Thoracic aorta (tissue), 2 donors: Measurements from ENCODE around the gene KIF26B. TPM values are rescaled to one million over a fixed set of nuclear protein-coding genes. Genes with fewer than 3 reads are reported as not detected.
"Not testable (repeated sequence)": the region's sequence is repeated elsewhere in the genome, so short reads cannot be mapped to it uniquely, and the experiment has no call there.

ENCODE experiments used
- ATAC-seq: fragments of 150-250 bp; one replicate; pipeline ENCODE4 v1.8.0; 2017; ENCODE audit warnings: low read depth; ENCODE audit not compliant: insufficient number of reproducible peaks, low FRiP score
- DNase-seq: peaks from one replicate; pipeline ENCODE4 v3.0.0-alpha.2; 2020; ENCODE audit warnings: low spot score
- H3K27ac ChIP-seq, 2 donors: fragments of 200-600 bp; sonication (generic); 1 replicate in 1 of 2; 2 replicates in 1 of 2; pipeline ENCODE4 v1.5.1; 2016; ENCODE audit warnings: mild to moderate bottlenecking in 2 of 2, moderate library complexity in 2 of 2
- H3K27me3 ChIP-seq: fragments of 200-600 bp; sonication (generic); replicated peaks from 2 replicates; pipeline ENCODE4 v1.6.0; 2016; ENCODE audit warnings: mild to moderate bottlenecking; ENCODE audit not compliant: insufficient read depth
- H3K36me3 ChIP-seq: fragments of 200-600 bp; sonication (generic); one replicate; pipeline ENCODE4 v1.5.1; 2016
- H3K4me1 ChIP-seq, 2 donors: fragments of 200-600 bp; sonication (generic); 1 replicate in 1 of 2; 2 replicates in 1 of 2; pipeline versions ENCODE4 v1.5.1 to v1.6.0; 2016; ENCODE audit warnings: low read depth in 2 of 2, mild to moderate bottlenecking in 1 of 2; ENCODE audit not compliant: control insufficient read depth in 1 of 2
- H3K4me3 ChIP-seq: fragments of 200-600 bp; sonication (generic); 2 replicates; pipeline ENCODE4 v1.5.1; 2016; ENCODE audit warnings: mild to moderate bottlenecking
- H3K9me3 ChIP-seq: fragments of 200-600 bp; sonication (generic); 2 replicates; pipeline ENCODE4 v1.5.1; 2016
- total RNA-seq, 2 donors: library from RNA; depleted of rRNA; stranded (reverse); fragments of >200 nt; gene quantifications; one replicate each; pipeline versions ENCODE4 v1.1.0 to v1.2.3, GENCODE V29; 2016
- TF ChIP-seq, protein P1 (sequence below): fragments of 200-600 bp; sonication (generic); IDR thresholded peaks from one replicate; pipeline ENCODE4 v1.5.1; 2019; ENCODE audit warnings: antibody characterized with exemption

Gene KIF26B
- total RNA-seq, 2 donors from 2014 or later = 0.14 to 0.41 TPM

DNA sequence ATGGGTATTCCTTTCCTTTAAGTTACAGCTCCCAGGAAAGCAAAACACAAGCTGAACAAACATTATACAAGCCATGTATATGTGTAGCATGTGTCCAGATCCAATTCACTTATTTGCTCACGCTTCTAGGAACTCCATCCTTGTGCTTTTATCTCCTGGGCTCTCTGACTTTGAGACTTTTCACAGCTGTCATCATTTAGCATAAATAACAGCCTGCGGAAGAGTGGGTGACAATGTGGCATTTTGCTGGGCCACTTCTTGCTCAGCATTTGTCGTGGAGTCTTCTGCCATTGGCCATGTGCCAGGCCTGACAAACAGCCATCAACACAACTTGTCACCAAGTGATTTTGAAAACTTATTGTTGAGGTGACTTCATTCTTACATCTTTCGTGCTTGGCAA is 164.3 kb downstream of the KIF26B start:
- ATAC-seq = no peak
- H3K27me3 ChIP-seq = no peaks in the 10 kb centered on the region
- TF ChIP-seq, protein P1, sequence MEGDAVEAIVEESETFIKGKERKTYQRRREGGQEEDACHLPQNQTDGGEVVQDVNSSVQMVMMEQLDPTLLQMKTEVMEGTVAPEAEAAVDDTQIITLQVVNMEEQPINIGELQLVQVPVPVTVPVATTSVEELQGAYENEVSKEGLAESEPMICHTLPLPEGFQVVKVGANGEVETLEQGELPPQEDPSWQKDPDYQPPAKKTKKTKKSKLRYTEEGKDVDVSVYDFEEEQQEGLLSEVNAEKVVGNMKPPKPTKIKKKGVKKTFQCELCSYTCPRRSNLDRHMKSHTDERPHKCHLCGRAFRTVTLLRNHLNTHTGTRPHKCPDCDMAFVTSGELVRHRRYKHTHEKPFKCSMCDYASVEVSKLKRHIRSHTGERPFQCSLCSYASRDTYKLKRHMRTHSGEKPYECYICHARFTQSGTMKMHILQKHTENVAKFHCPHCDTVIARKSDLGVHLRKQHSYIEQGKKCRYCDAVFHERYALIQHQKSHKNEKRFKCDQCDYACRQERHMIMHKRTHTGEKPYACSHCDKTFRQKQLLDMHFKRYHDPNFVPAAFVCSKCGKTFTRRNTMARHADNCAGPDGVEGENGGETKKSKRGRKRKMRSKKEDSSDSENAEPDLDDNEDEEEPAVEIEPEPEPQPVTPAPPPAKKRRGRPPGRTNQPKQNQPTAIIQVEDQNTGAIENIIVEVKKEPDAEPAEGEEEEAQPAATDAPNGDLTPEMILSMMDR = no peak

GRCh38 chr1:245322673-245323072 is 167.9 kb downstream of the KIF26B start:
- TF ChIP-seq, protein P1 = no peak
- ATAC-seq (no peak), DNase-seq (no peak)
- Histone ChIP-seq H3K27ac (no peak overlapping the region), H3K36me3 (no peaks in the 10 kb centered on the region), H3K27me3 (no peaks in the 10 kb centered on the region), H3K4me1 (no peaks in the 10 kb centered on the region), H3K4me3 (no peak overlapping the region), H3K9me3 (no peaks in the 10 kb centered on the region)

More for the DNA sequence above, 164.3 kb downstream of the KIF26B start:
- H3K36me3 ChIP-seq = no peaks in the 10 kb centered on the region
- no peaks in the 10 kb centered on the region for H3K9me3 ChIP-seq
- no peak for DNase-seq
- H3K4me1 ChIP-seq = no peaks in the 10 kb centered on the region
- no peak overlapping the region for H3K27ac ChIP-seq
- no peak overlapping the region for H3K4me3 ChIP-seq

DNA sequence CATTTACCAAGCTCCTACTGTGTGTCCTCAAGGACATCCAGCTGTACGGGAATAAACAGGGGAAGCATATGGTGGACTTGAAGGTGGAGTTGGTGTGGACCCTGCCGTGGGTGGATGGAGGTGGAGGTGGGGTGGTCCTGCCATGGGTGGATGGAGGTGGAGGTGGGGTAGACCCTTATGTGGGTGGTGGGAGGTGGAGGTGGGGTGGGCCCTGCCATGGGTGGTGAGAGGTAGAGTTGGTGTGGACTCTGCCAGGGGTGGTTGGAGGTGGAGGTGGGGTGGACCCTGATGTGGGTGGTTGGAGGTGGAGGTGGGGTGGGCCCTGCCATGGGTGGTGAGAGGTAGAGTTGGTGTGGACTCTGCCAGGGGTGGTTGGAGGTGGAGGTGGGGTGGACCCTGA is 169.0 kb downstream of the KIF26B start:
- not testable (repeated sequence) for H3K4me1 ChIP-seq, H3K36me3 ChIP-seq, H3K27ac ChIP-seq, ATAC-seq, H3K9me3 ChIP-seq, DNase-seq, H3K4me3 ChIP-seq, H3K27me3 ChIP-seq

GRCh38 chr1:245325922-245326795 is 171.4 kb downstream of the KIF26B start:
- no peak overlapping the region for H3K4me3 ChIP-seq
- no peak for ATAC-seq
- no peaks in the 10 kb centered on the region for H3K4me1 ChIP-seq
- H3K9me3 ChIP-seq = no peaks in the 10 kb centered on the region
- no peaks in the 10 kb centered on the region for H3K27me3 ChIP-seq
- no peaks in the 10 kb centered on the region for H3K36me3 ChIP-seq
- H3K27ac ChIP-seq = no peak overlapping the region
- TF ChIP-seq, protein P1 = no peak
- DNase-seq = no peak

DNA sequence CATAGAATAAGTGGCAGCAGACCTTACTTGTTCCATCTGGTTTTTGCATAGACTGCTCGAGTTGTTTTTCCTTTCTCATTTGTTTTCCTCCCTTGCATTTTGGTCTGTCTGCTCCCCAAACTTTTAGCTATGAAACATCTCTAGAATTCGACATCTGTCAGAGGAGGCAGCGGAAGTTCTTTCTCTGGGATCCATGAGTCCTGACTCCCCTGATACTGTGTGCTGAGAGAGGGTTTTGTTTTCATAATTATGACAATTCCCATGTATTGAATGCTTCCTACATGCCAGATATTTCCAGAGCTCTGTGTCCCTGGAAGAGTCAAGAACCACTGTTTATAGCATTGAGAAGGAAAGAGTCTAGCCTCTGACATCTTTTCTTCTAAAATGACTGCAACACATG is 172.6 kb downstream of the KIF26B start:
- Histone ChIP-seq H3K27me3 (no peaks in the 10 kb centered on the region), H3K4me3 (no peak overlapping the region), H3K36me3 (no peaks in the 10 kb centered on the region), H3K27ac (no peak overlapping the region), H3K4me1 (no peaks in the 10 kb centered on the region), H3K9me3 (no peaks in the 10 kb centered on the region)
- no peak for DNase-seq
- TF ChIP-seq, protein P1 = no peak
- ATAC-seq = no peak
